Measurements from ENCODE around the gene MLH1.

DNA sequence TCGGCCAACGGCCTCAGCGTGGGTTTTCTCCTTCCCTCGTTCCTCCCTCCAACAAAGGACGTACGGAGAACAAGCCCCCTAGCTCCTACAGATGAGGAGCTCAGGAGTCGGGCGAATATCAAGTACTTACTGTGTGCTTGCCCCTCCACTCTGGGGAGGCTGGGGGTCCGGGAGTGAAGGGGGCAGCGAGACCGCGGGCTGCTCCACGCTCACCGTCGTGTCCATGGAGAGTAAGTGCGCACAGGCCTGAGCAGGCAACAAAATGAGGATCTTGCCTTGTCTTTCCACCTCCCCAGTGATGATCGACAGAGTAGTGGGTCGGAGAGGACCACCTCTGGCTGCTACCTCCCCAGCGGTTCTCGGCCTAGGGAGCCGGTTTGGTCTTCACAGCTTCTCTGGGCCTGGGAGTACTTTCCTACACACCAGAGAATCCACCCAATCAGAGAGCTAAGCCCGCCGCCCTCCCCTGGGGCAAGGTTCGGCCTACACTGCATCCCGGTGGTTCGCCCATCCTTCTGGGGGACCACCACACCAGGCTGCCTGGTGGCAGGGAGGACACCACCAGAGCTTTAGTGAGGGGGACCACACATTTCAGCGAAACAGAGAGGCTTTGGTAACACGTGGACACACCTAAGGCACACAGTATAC, 47.9 kb upstream of the MLH1 start:
- TF ChIP-seq POLR2AphosphoS5 (IDR thresholded peaks at IDR 0.05), result no peak
- TF ChIP-seq, protein P1, sequence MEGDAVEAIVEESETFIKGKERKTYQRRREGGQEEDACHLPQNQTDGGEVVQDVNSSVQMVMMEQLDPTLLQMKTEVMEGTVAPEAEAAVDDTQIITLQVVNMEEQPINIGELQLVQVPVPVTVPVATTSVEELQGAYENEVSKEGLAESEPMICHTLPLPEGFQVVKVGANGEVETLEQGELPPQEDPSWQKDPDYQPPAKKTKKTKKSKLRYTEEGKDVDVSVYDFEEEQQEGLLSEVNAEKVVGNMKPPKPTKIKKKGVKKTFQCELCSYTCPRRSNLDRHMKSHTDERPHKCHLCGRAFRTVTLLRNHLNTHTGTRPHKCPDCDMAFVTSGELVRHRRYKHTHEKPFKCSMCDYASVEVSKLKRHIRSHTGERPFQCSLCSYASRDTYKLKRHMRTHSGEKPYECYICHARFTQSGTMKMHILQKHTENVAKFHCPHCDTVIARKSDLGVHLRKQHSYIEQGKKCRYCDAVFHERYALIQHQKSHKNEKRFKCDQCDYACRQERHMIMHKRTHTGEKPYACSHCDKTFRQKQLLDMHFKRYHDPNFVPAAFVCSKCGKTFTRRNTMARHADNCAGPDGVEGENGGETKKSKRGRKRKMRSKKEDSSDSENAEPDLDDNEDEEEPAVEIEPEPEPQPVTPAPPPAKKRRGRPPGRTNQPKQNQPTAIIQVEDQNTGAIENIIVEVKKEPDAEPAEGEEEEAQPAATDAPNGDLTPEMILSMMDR (IDR thresholded peaks at IDR 0.05), result no peak
- no peak for TF ChIP-seq EP300 (IDR thresholded peaks at IDR 0.05)
- TF ChIP-seq POLR2A (IDR thresholded peaks at IDR 0.05), result no peak
